Vagina (tissue), 2 donors: ENCODE measurements around the gene NEDD4L. TPM values are rescaled to one million over a fixed set of nuclear protein-coding genes. Genes with fewer than 3 reads are reported as not detected.

ENCODE experiments used
- DNase-seq, 2 donors: peaks; one replicate each; pipeline ENCODE4 v3.0.0-alpha.2; 2017; ENCODE audit errors: extremely low spot score in 2 of 2
- H3K27ac ChIP-seq: fragments of 200-600 bp; sonication (generic); one replicate; pipeline ENCODE4 v1.5.1; 2019
- H3K27me3 ChIP-seq: fragments of 200-600 bp; sonication (generic); one replicate; pipeline ENCODE4 v1.5.1; 2019
- H3K36me3 ChIP-seq, 2 donors: fragments of 200-600 bp; sonication (generic); one replicate each; pipeline ENCODE4 v1.5.1; 2017 to 2019
- H3K4me1 ChIP-seq: fragments of 200-600 bp; sonication (generic); one replicate; pipeline ENCODE4 v1.5.1; 2019
- H3K4me3 ChIP-seq, 2 donors: fragments of 200-600 bp; sonication (generic); 1 replicate in 1 of 2; 2 replicates in 1 of 2; pipeline ENCODE4 v1.5.1; 2016 to 2019
- H3K9me3 ChIP-seq: fragments of 200-600 bp; sonication (generic); one replicate; pipeline ENCODE4 v1.5.1; 2019
- CTCF ChIP-seq, 3 experiments: fragments of 450-650 bp in 2 of 3; fragments of 200-600 bp in 1 of 3; sonication (generic) in 1 of 3; IDR thresholded peaks; one replicate each; pipeline ENCODE4 v1.5.1; 2017 to 2019; ENCODE audit warnings: antibody characterized with exemption in 3 of 3, mild to moderate bottlenecking in 2 of 3, moderate library complexity in 2 of 3
- POLR2A ChIP-seq, 2 donors: fragments of 450-650 bp; IDR thresholded peaks; one replicate each; pipeline ENCODE4 v1.6.1; 2017; ENCODE audit warnings: antibody characterized with exemption in 2 of 2, mild to moderate bottlenecking in 2 of 2, moderate library complexity in 2 of 2
- POLR2AphosphoS5 ChIP-seq, 2 donors: sonication (generic); formaldehyde crosslinking; IDR thresholded peaks; one replicate each; pipeline ENCODE4 v1.9.0; 2017; ENCODE audit warnings: antibody characterized with exemption in 2 of 2, mild to moderate bottlenecking in 2 of 2, low read depth in 1 of 2; ENCODE audit not compliant: insufficient read depth in 1 of 2
- intact Hi-C: fragments of 100-400 bp; cut with DNase I; formaldehyde crosslinking; loops from one replicate; pipeline ENCODE4 v1.15.1; 2023
- total RNA-seq: library from RNA; depleted of rRNA; stranded (reverse); fragments of >200 nt; gene quantifications from one replicate; pipeline ENCODE4 v1.2.3, GENCODE V29; 2016

The NEDD4L gene
- total RNA-seq, 1 donor from 2014 or later = 42.2 TPM

- no peak overlapping the region for H3K4me3 ChIP-seq
- H3K27ac ChIP-seq = no peak overlapping the region
- no peak for TF ChIP-seq CTCF (IDR thresholded peaks at IDR 0.05)
- no peak for TF ChIP-seq POLR2AphosphoS5 (IDR thresholded peaks at IDR 0.05; ENCODE audit: insufficient read depth in 1 of 2, low read depth in 1 of 2)
- TF ChIP-seq POLR2A (IDR thresholded peaks at IDR 0.05) = no peak
- peaks cover 13% of the 10 kb centered on the region for H3K4me1 ChIP-seq
- H3K27me3 ChIP-seq = no peaks in the 10 kb centered on the region
- DNase-seq = no peak
- no peaks in the 10 kb centered on the region for H3K36me3 ChIP-seq
- H3K9me3 ChIP-seq = no peaks in the 10 kb centered on the region
- intact Hi-C loops = no loop called here
Observed at GRCh38 chr18:58196881-58197872, 153.2 kb downstream of the NEDD4L start.

- no peak for DNase-seq
- Histone ChIP-seq H3K27ac (no peak overlapping the region), H3K4me1 (no peaks in the 10 kb centered on the region), H3K36me3 (no peaks in the 10 kb centered on the region), H3K9me3 (no peaks in the 10 kb centered on the region), H3K27me3 (no peaks in the 10 kb centered on the region), H3K4me3 (no peak overlapping the region)
- intact Hi-C loops = no loop called here
- no peak for TF ChIP-seq POLR2AphosphoS5 (IDR thresholded peaks at IDR 0.05; ENCODE audit: insufficient read depth in 1 of 2, low read depth in 1 of 2)
- TF ChIP-seq CTCF (IDR thresholded peaks at IDR 0.05) = no peak
- no peak for TF ChIP-seq POLR2A (IDR thresholded peaks at IDR 0.05)
Observed at GRCh38 chr18:58201268-58201667, 157.2 kb downstream of the NEDD4L start.

- Histone ChIP-seq H3K4me1 (no peaks in the 10 kb centered on the region), H3K27ac (no peak overlapping the region), H3K4me3 (no peak overlapping the region), H3K9me3 (no peaks in the 10 kb centered on the region), H3K36me3 (no peaks in the 10 kb centered on the region), H3K27me3 (no peaks in the 10 kb centered on the region)
- intact Hi-C loops = no loop called here
- TF ChIP-seq POLR2AphosphoS5 (IDR thresholded peaks at IDR 0.05; ENCODE audit: insufficient read depth in 1 of 2, low read depth in 1 of 2) = no peak
- TF ChIP-seq POLR2A (IDR thresholded peaks at IDR 0.05) = no peak
- TF ChIP-seq CTCF (IDR thresholded peaks at IDR 0.05) = no peak
- no peak for DNase-seq
Observed at GRCh38 chr18:58201733-58202730, 158.0 kb downstream of the NEDD4L start.

GRCh38 chr18:58204776-58205442 is 160.9 kb downstream of the NEDD4L start:
- Histone ChIP-seq H3K27me3 (no peaks in the 10 kb centered on the region), H3K9me3 (no peaks in the 10 kb centered on the region), H3K4me1 (peaks cover 7% of the 10 kb centered on the region), H3K27ac (no peak overlapping the region), H3K4me3 (no peak overlapping the region), H3K36me3 (no peaks in the 10 kb centered on the region)
- no peak for DNase-seq
- no peak for TF ChIP-seq POLR2AphosphoS5 (IDR thresholded peaks at IDR 0.05; ENCODE audit: insufficient read depth in 1 of 2, low read depth in 1 of 2)
- no peak for TF ChIP-seq CTCF (IDR thresholded peaks at IDR 0.05)
- TF ChIP-seq POLR2A (IDR thresholded peaks at IDR 0.05) = no peak
- intact Hi-C loops = no loop called here
